Endothelial cell of umbilical vein (primary cell): ENCODE measurements around the gene SPDYC. TPM values are rescaled to one million over a fixed set of nuclear protein-coding genes. Genes with fewer than 3 reads are reported as not detected.

ENCODE experiments used
- BruUV-seq: library from RNA; stranded (reverse); fragments of 400-500 nt; replicated peaks from 2 replicates; lab custom pipeline; 2021; lab: Mats Ljungman, UMichigan
- CTCF ChIA-PET: fragments of 300-600, 350-600 bp; sonication (Branson Sonifier 250); formaldehyde crosslinking; loops from one replicate; lab custom pipeline; 2021; ENCODE audit warnings: antibody characterized with exemption, inconsistent platforms; lab: Charles Lee
- POLR2A ChIA-PET: fragments of 300-600, 350-600 bp; sonication (Branson Sonifier 250); formaldehyde crosslinking; loops from one replicate; lab custom pipeline; 2021; ENCODE audit warnings: antibody characterized with exemption, inconsistent platforms; lab: Charles Lee
- DNase-seq: peaks from one replicate; pipeline ENCODE4 v3.0.0-alpha.2; 2011; ENCODE audit warnings: low read depth, low spot score
- FAIRE-seq: peaks from 2 replicates; lab custom pipeline; 2011; peaks lifted over from hg19 to GRCh38; lab: Jason Lieb, UNC
- H2AFZ ChIP-seq: 2 replicates; pipeline ENCODE4 v1.6.0; 2012; ENCODE audit warnings: low read depth, low read length, control low read depth, inconsistent platforms
- H3K27ac ChIP-seq: 2 replicates; pipeline ENCODE4 v1.5.1; 2011; ENCODE audit warnings: low read depth, mild to moderate bottlenecking, control low read depth, low read length, moderate library complexity; ENCODE audit not compliant: insufficient read depth
- H3K27me3 ChIP-seq, 2 experiments: 2 replicates each; pipeline versions ENCODE4 v1.6.0 to v1.6.1; 2011; ENCODE audit warnings: low read length in 2 of 2, mixed read lengths in 1 of 2; ENCODE audit not compliant: control insufficient read depth in 2 of 2, insufficient read depth in 2 of 2
- H3K36me3 ChIP-seq, 2 experiments: 2 replicates in 1 of 2; 3 replicates in 1 of 2; pipeline ENCODE4 v1.5.1; 2011; ENCODE audit warnings: low read length in 2 of 2, mild to moderate bottlenecking in 1 of 2, moderate library complexity in 1 of 2; ENCODE audit not compliant: control insufficient read depth in 2 of 2, insufficient read depth in 2 of 2; ENCODE audit errors: extremely low read depth in 1 of 2
- H3K4me1 ChIP-seq: 3 replicates; pipeline ENCODE4 v1.5.1; 2011; ENCODE audit warnings: mild to moderate bottlenecking, low read length; ENCODE audit not compliant: control insufficient read depth, insufficient read depth; ENCODE audit errors: extremely low read depth
- H3K4me2 ChIP-seq: 2 replicates; pipeline ENCODE4 v1.6.1; 2011; ENCODE audit warnings: low read length, control low read depth, mixed read lengths; ENCODE audit not compliant: insufficient read depth
- H3K4me3 ChIP-seq, 3 experiments: fragments of 200-600 bp in 1 of 3; sonication (generic), shearing (Covaris generic) in 1 of 3; replicated peaks in 1 of 3; 2 replicates each; pipeline ENCODE4 v1.5.1; 2011 to 2016; ENCODE audit warnings: control low read depth in 3 of 3, low read length in 3 of 3, mild to moderate bottlenecking in 2 of 3, inconsistent platforms in 1 of 3, low read depth in 1 of 3, moderate library complexity in 1 of 3; ENCODE audit not compliant: insufficient read depth in 1 of 3
- H3K79me2 ChIP-seq: 2 replicates; pipeline ENCODE4 v1.6.0; 2012; ENCODE audit warnings: low read length, inconsistent platforms; ENCODE audit not compliant: control insufficient read depth, insufficient read depth
- H3K9ac ChIP-seq: replicated peaks from 2 replicates; pipeline ENCODE3; 2011; ENCODE audit warnings: low read length, control low read depth; ENCODE audit not compliant: insufficient read depth; ENCODE audit errors: extremely low read depth
- H3K9me1 ChIP-seq: replicated peaks from 3 replicates; pipeline ENCODE4 v1.6.0; 2011; ENCODE audit warnings: mild to moderate bottlenecking, low read length; ENCODE audit not compliant: control insufficient read depth, insufficient read depth; ENCODE audit errors: extremely low read depth
- H3K9me3 ChIP-seq: replicated peaks from 2 replicates; pipeline ENCODE4 v1.5.1; 2012; ENCODE audit warnings: low read length, inconsistent platforms; ENCODE audit not compliant: control insufficient read depth, insufficient read depth
- H4K20me1 ChIP-seq: replicated peaks from 2 replicates; pipeline ENCODE3; 2011; ENCODE audit warnings: mild to moderate bottlenecking, low read length; ENCODE audit not compliant: control insufficient read depth, insufficient read depth; ENCODE audit errors: extremely low read depth
- EZH2 ChIP-seq: IDR thresholded peaks from 2 replicates; pipeline ENCODE4 v1.6.1; 2012; ENCODE audit warnings: borderline replicate concordance, low read depth, mild to moderate bottlenecking, moderate library complexity, low read length, inconsistent platforms; ENCODE audit not compliant: severe bottlenecking
- FOS ChIP-seq: IDR thresholded peaks from 2 replicates; pipeline ENCODE4 v1.6.1; 2011; ENCODE audit warnings: mild to moderate bottlenecking, low read length, moderate library complexity, borderline replicate concordance; ENCODE audit not compliant: insufficient read depth
- GATA2 ChIP-seq: IDR thresholded peaks from 2 replicates; pipeline ENCODE4 v1.7.0; 2011; ENCODE audit warnings: low read depth, mild to moderate bottlenecking, moderate library complexity, mixed read lengths, low read length; ENCODE audit not compliant: insufficient read length, insufficient read depth
- JUN ChIP-seq: IDR thresholded peaks from 2 replicates; pipeline ENCODE4 v1.6.1; 2011; ENCODE audit warnings: borderline replicate concordance, low read depth; ENCODE audit not compliant: insufficient read length, insufficient read depth
- MYC ChIP-seq: IDR thresholded peaks from one replicate; pipeline ENCODE4 v1.6.1; 2011; ENCODE audit warnings: mild to moderate bottlenecking, low read depth, low read length
- POLR2A ChIP-seq: IDR thresholded peaks from 2 replicates; pipeline ENCODE4 v1.6.1; 2012; ENCODE audit warnings: low read depth, mild to moderate bottlenecking, control low read depth, low read length
- POLR2AphosphoS5 ChIP-seq: IDR thresholded peaks from 2 replicates; pipeline ENCODE4 v1.6.1; 2012; ENCODE audit warnings: low read depth, mild to moderate bottlenecking, control low read depth, low read length, moderate library complexity; ENCODE audit not compliant: insufficient read depth
- dilution Hi-C: fragments of 300-500 bp; cut with MboI; formaldehyde crosslinking; loops from one replicate; pipeline ENCODE4 v1.15.0; 2019; ENCODE audit warnings: low sequenced_read_pairs; ENCODE audit not compliant: extremely low pct_ligation_motif_present
- intact Hi-C: fragments of 100-400 bp; cut with micrococcal nuclease; formaldehyde crosslinking; loops from one replicate; pipeline ENCODE4 v1.10.0; 2022
- polyA plus RNA-seq, 4 experiments: library from polyadenylated mRNA; depleted of rRNA in 3 of 4; stranded (reverse) in 3 of 4; unstranded in 1 of 4; fragments of >200 nt; gene quantifications; 2 replicates each; pipeline versions ENCODE4 v1.2.1 to v1.2.3, GENCODE V29; 2011 to 2012; ENCODE audit warnings: missing spikeins in 1 of 4
- total RNA-seq: library from RNA; stranded (reverse); gene quantifications from 2 replicates; pipeline ENCODE4 v1.2.3, GENCODE V29; 2021
- TF ChIP-seq, protein P1 (sequence below): IDR thresholded peaks from 2 replicates; pipeline ENCODE4 v1.6.1; 2011; ENCODE audit not compliant: insufficient read depth, insufficient read length

The SPDYC gene
- total and polyA plus RNA-seq, 2 donors (not counting 3 experiments of a cell fraction or from before 2014, with no cell fraction given), result not detected

DNA sequence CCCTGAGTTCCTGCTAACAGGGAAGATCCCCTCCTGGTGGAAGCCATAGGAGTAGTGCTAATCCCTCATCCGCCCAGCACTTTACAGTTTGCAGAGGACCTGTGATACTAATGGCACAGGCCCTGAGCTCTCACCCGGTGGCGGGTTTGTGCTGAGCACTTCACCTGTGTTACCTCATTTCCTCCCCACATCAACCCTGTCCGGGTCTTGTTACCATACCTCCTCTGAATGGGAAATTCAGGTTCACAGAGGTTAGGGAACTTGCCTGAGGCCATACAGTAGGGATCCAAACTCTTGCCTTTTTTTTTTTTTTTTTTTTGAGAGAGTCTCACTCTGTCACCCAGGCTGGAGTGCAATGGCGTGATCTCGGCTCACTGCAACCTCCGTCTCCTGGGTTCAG lies 36.9 kb downstream of the SPDYC start:
- no peak for DNase-seq
- H3K9me1 ChIP-seq, result no peaks in the 10 kb centered on the region
- H4K20me1 ChIP-seq, result no peaks in the 10 kb centered on the region
- no peak overlapping the region for H3K27ac ChIP-seq
- FAIRE-seq, result no peak
- no peaks in the 10 kb centered on the region for H3K9me3 ChIP-seq
- CTCF ChIA-PET, result interaction anchor here (1.0 kb wide), 2 partner anchors 18 to 108 kb away, joined by 3 read pairs; no protein-coding TSS in a partner anchor
- H3K4me3 ChIP-seq, result no peak overlapping the region
- no peak overlapping the region for H2AFZ ChIP-seq
- no peaks in the 10 kb centered on the region for H3K79me2 ChIP-seq
- no peak for TF ChIP-seq POLR2AphosphoS5
- no peak for TF ChIP-seq FOS
- no peak for TF ChIP-seq JUN
- TF ChIP-seq, protein P1, sequence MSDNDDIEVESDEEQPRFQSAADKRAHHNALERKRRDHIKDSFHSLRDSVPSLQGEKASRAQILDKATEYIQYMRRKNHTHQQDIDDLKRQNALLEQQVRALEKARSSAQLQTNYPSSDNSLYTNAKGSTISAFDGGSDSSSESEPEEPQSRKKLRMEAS, result no peak
- TF ChIP-seq MYC, result no peak
- no peak for TF ChIP-seq GATA2
- no peak for TF ChIP-seq EZH2
- no peak for TF ChIP-seq POLR2A
- BruUV-seq, result no TSS peak
- intact Hi-C loops, result loop anchor here (5.0 kb wide), 1 partner anchor 125 kb away; the partner anchor contains the start of gene DPF2
- POLR2A ChIA-PET, result no interaction called here
- H3K4me1 ChIP-seq, result no peaks in the 10 kb centered on the region
- H3K9ac ChIP-seq, result no peak overlapping the region
- no peaks in the 10 kb centered on the region for H3K27me3 ChIP-seq
- dilution Hi-C loops, result no loop called here
- H3K4me2 ChIP-seq, result no peak overlapping the region
- H3K36me3 ChIP-seq, result peaks cover 14 to 51% of the 10 kb centered on the region in 2 experiments
